GM12891 (cell line): ENCODE results near the gene CLUH.

Experiments
- POLR2A ChIP-seq: IDR thresholded peaks from 2 replicates; pipeline ENCODE4 v1.6.1; 2011; ENCODE audit warnings: low read depth, low read length, control low read depth
- TAF1 ChIP-seq: IDR thresholded peaks from 2 replicates; pipeline ENCODE4 v1.6.1; 2011; ENCODE audit warnings: low read depth, low read length, control low read depth

DNA sequence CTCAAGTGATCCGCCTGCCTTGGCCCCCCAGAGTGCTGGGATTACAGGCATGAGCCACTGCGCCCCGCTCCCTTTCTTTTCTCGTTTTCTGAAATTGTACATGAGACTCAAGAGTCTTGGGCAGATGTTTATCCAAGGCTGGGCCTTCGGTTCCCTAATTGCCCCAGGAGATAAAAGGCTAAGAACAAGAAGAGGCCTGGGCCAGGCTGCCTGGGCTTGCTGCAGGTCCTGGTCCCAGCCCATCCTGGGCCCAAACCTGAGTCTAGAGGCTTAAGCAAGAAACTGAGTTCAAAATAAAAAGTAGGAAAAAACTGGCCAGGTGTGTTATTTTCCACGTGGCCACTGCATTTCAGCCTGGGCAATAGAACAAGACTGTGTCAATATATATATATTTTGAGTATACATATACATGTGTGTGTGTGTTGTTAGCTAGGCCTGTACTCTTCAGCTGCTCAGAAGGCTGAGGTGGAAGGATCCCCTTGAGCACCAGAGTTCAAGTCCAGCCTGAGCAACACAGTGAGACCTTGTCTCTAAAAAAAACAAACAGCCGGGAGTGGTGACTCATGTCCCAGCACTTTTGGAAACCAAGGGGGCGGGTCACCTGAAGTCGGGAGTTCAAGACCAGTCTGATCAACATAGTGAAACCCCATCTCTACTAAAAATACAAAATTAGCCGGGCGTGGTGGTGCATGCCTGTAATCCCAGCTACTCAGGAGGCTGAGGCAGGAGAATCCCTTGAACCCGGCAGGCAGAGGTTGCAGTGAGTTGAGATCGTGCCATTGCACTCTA, 6.8 kb upstream of the CLUH start:
- TF ChIP-seq POLR2A (no peak), TAF1 (no peak)
